Endothelial cell of umbilical vein (primary cell): Measurements from ENCODE around the gene ACVRL1.

Source experiments
- EZH2 ChIP-seq: IDR thresholded peaks from 2 replicates; pipeline ENCODE4 v1.6.1; 2012; ENCODE audit warnings: borderline replicate concordance, low read depth, mild to moderate bottlenecking, moderate library complexity, low read length, inconsistent platforms; ENCODE audit not compliant: severe bottlenecking
- MYC ChIP-seq: IDR thresholded peaks from one replicate; pipeline ENCODE4 v1.6.1; 2011; ENCODE audit warnings: mild to moderate bottlenecking, low read depth, low read length
- POLR2A ChIP-seq: IDR thresholded peaks from 2 replicates; pipeline ENCODE4 v1.6.1; 2012; ENCODE audit warnings: low read depth, mild to moderate bottlenecking, control low read depth, low read length
- POLR2AphosphoS5 ChIP-seq: IDR thresholded peaks from 2 replicates; pipeline ENCODE4 v1.6.1; 2012; ENCODE audit warnings: low read depth, mild to moderate bottlenecking, control low read depth, low read length, moderate library complexity; ENCODE audit not compliant: insufficient read depth
- TF ChIP-seq, protein P1 (sequence below), 2 donors: IDR thresholded peaks; 1 replicate in 1 of 2; 2 replicates in 1 of 2; pipeline ENCODE4 v1.5.1; 2011; ENCODE audit warnings: low read length in 2 of 2, mild to moderate bottlenecking in 2 of 2, moderate library complexity in 2 of 2, control low read depth in 1 of 2, inconsistent platforms in 1 of 2, low read depth in 1 of 2; ENCODE audit not compliant: insufficient read depth in 1 of 2; ENCODE audit errors: extremely low read depth in 1 of 2

GRCh38 chr12:51911788-51912711, 4.7 kb downstream of the ACVRL1 start:
- TF ChIP-seq, protein P1, sequence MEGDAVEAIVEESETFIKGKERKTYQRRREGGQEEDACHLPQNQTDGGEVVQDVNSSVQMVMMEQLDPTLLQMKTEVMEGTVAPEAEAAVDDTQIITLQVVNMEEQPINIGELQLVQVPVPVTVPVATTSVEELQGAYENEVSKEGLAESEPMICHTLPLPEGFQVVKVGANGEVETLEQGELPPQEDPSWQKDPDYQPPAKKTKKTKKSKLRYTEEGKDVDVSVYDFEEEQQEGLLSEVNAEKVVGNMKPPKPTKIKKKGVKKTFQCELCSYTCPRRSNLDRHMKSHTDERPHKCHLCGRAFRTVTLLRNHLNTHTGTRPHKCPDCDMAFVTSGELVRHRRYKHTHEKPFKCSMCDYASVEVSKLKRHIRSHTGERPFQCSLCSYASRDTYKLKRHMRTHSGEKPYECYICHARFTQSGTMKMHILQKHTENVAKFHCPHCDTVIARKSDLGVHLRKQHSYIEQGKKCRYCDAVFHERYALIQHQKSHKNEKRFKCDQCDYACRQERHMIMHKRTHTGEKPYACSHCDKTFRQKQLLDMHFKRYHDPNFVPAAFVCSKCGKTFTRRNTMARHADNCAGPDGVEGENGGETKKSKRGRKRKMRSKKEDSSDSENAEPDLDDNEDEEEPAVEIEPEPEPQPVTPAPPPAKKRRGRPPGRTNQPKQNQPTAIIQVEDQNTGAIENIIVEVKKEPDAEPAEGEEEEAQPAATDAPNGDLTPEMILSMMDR (IDR thresholded peaks at IDR 0.05; ENCODE audit: extremely low read depth in 1 of 2, insufficient read depth in 1 of 2, low read depth in 1 of 2, low read length in 2 of 2), result no peak
- TF ChIP-seq POLR2AphosphoS5 (peak; percentile 55), EZH2 (no peak), POLR2A (peak; percentile 10), MYC (no peak)
